Stimulated activated CD4-positive, alpha-beta T cell treated with anti-CD3 and anti-CD28 coated beads, Interleukin-15, amount 100 ng/mL, for 48 hours (primary cell): ENCODE measurements around the gene MROH2A.
A peak's percentile ranks its signal among the peaks of the same experiment; 100 is the strongest.

Experiments
- DNase-seq, 2 donors: peaks; one replicate each; pipeline ENCODE4 v3.0.0-alpha.2; 2020; ENCODE audit warnings: low read depth in 2 of 2

The MROH2A gene

GRCh38 chr2:233837694-233838229 is 59.6 kb downstream of the MROH2A start:
- DNase-seq = no peak

- DNase-seq = no peak
Measured at GRCh38 chr2:233838251-233838650, 60.1 kb downstream of the MROH2A start.

GRCh38 chr2:233838726-233839446 is 60.8 kb downstream of the MROH2A start:
- DNase-seq = no peak

GRCh38 chr2:233839447-233839820 is 61.3 kb downstream of the MROH2A start:
- DNase-seq = no peak

GRCh38 chr2:233840520-233840919 is 62.4 kb downstream of the MROH2A start:
- no peak for DNase-seq

- DNase-seq = no peak
Measured at GRCh38 chr2:233841183-233841582, 63.1 kb downstream of the MROH2A start.

GRCh38 chr2:233844064-233844807 is 66.1 kb downstream of the MROH2A start:
- no peak for DNase-seq

- no peak for DNase-seq
Measured at GRCh38 chr2:233844836-233845235, 66.7 kb downstream of the MROH2A start.

- DNase-seq = no peak
Measured at GRCh38 chr2:233845301-233846060, 67.4 kb downstream of the MROH2A start.

GRCh38 chr2:233846387-233847247 is 68.5 kb downstream of the MROH2A start:
- DNase-seq = no peak

- no peak for DNase-seq
Measured at GRCh38 chr2:233847248-233847898, 69.2 kb downstream of the MROH2A start.

- DNase-seq = no peak
Measured at GRCh38 chr2:233848276-233848675, 70.1 kb downstream of the MROH2A start.

- no peak for DNase-seq
Measured at GRCh38 chr2:233849607-233850271, 71.6 kb downstream of the MROH2A start.

- DNase-seq = no peak
Measured at GRCh38 chr2:233850745-233851144, 72.6 kb downstream of the MROH2A start.

- no peak for DNase-seq
Measured at GRCh38 chr2:233851169-233851568, 73.0 kb downstream of the MROH2A start.

GRCh38 chr2:233852056-233852455 is 73.9 kb downstream of the MROH2A start:
- DNase-seq = no peak

GRCh38 chr2:233853353-233853752 is 75.2 kb downstream of the MROH2A start:
- DNase-seq = no peak

GRCh38 chr2:233853883-233854240 is 75.7 kb downstream of the MROH2A start:
- no peak for DNase-seq

- DNase-seq = peak; percentile 88 to 89
Measured at GRCh38 chr2:233854241-233854981, 76.3 kb downstream of the MROH2A start, which contains the start of gene HJURP. TSS of gene HJURP (minus strand) at chr2:233854535. CDS start at chr2:233854500, 35 bp downstream.

GRCh38 chr2:233855345-233855744 is 77.2 kb downstream of the MROH2A start:
- DNase-seq = no peak
